ENCODE data around the gene POLA1. TPM values are rescaled to one million over a fixed set of nuclear protein-coding genes. Genes with fewer than 3 reads are reported as not detected.

POLA1 gene
- total RNA-seq, 4 donors from 2014 or later, result 9.4 to 15.7 (median 10.0) TPM

DNA sequence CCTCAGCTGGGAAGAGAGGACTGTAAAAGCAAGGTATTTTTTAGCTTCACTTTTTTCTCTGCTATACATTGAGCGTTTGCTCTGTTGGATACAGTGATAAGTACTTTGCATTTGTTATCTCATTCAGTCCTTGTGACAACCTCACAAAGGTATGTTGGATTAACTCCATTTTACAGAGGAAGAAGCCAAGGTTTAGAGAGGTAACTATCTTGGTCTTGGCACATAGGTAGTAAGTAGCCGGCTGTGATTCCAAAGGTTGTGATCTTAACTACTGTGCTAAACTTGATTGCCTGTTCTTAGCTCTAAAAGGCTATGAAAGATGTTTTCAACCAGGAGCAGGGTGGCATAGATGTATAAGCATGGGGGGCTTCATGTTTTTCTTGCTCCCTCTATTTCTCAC, 134.4 kb downstream of the POLA1 start:
- WGBS, result 92% methylated on average over 2 of the region's 2 CpGs
- Histone ChIP-seq H3K36me3 (peaks cover 0 to 31% (median 6%) of the 10 kb centered on the region in 4 donors), H3K4me3 (no peak overlapping the region), H3K27ac (replicated peaks in 1 of 4) (no peak overlapping the region), H3K27me3 (no peaks in the 10 kb centered on the region), H3K4me1 (no peaks in the 10 kb centered on the region), H3K9me3 (no peaks in the 10 kb centered on the region)
- no peak for TF ChIP-seq POLR2A (IDR thresholded peaks at IDR 0.05; ENCODE audit: low read depth)
- TF ChIP-seq, protein P1, sequence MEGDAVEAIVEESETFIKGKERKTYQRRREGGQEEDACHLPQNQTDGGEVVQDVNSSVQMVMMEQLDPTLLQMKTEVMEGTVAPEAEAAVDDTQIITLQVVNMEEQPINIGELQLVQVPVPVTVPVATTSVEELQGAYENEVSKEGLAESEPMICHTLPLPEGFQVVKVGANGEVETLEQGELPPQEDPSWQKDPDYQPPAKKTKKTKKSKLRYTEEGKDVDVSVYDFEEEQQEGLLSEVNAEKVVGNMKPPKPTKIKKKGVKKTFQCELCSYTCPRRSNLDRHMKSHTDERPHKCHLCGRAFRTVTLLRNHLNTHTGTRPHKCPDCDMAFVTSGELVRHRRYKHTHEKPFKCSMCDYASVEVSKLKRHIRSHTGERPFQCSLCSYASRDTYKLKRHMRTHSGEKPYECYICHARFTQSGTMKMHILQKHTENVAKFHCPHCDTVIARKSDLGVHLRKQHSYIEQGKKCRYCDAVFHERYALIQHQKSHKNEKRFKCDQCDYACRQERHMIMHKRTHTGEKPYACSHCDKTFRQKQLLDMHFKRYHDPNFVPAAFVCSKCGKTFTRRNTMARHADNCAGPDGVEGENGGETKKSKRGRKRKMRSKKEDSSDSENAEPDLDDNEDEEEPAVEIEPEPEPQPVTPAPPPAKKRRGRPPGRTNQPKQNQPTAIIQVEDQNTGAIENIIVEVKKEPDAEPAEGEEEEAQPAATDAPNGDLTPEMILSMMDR (IDR thresholded peaks at IDR 0.05), result no peak
- TF ChIP-seq POLR2AphosphoS5 (IDR thresholded peaks at IDR 0.05), result no peak
- no peak for TF ChIP-seq EP300 (IDR thresholded peaks at IDR 0.05)
- intact Hi-C loops (cut with DNase I), result no loop called here
- no peak for DNase-seq (ENCODE audit: extremely low spot score)

DNA sequence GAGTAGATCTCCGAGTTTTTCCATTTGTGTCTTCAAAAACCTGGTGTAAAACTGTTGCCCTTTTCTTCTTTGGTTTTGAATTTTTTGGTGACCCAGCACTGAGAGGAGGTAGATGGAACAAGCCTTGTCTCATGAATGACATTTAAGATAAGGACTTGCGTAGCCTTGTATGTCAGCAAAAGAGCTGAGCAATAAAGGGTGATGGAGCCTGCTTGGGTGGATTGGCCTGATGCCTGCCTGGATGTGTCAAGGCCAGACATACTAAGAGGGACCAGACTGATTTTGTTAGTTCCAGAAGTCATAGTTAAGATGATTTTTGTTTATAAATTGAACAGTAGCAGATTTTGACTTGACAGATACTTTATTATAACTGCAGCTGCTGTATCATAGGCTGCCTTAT, 134.9 kb downstream of the POLA1 start:
- H3K9me3 ChIP-seq, result no peaks in the 10 kb centered on the region
- WGBS, result 87% methylated on average over 2 of the region's 2 CpGs
- intact Hi-C loops (cut with DNase I), result no loop called here
- no peak overlapping the region for H3K27ac ChIP-seq (replicated peaks in 1 of 4)
- H3K36me3 ChIP-seq, result peaks cover 0 to 31% (median 6%) of the 10 kb centered on the region in 4 donors
- TF ChIP-seq POLR2A (IDR thresholded peaks at IDR 0.05; ENCODE audit: low read depth) (no peak), POLR2AphosphoS5 (IDR thresholded peaks at IDR 0.05) (no peak), EP300 (IDR thresholded peaks at IDR 0.05) (no peak)
- TF ChIP-seq, protein P1 (IDR thresholded peaks at IDR 0.05), result no peak
- no peaks in the 10 kb centered on the region for H3K27me3 ChIP-seq
- no peaks in the 10 kb centered on the region for H3K4me1 ChIP-seq
- no peak overlapping the region for H3K4me3 ChIP-seq
- no peak for DNase-seq (ENCODE audit: extremely low spot score)

DNA sequence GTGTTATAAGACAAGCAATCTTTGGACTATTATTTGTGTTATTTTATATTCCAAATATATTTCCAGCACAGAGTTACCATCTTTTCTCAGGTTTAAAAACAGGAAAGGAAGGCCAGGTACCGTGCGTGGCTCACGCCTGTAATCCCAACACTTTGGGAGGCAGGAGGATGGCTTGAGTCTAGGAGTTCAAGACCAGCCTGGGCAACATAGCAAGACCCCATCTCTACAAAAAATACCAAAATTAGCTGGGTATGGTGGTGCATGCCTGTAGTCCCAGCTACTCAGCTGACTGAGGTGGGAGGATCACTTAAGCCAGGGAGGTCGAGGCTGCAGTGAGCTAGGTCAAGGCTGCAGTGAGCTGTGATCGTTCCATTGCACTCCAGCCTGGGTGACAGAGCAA, 140.0 kb downstream of the POLA1 start:
- 90% methylated on average over 5 of the region's 5 CpGs for WGBS

DNA sequence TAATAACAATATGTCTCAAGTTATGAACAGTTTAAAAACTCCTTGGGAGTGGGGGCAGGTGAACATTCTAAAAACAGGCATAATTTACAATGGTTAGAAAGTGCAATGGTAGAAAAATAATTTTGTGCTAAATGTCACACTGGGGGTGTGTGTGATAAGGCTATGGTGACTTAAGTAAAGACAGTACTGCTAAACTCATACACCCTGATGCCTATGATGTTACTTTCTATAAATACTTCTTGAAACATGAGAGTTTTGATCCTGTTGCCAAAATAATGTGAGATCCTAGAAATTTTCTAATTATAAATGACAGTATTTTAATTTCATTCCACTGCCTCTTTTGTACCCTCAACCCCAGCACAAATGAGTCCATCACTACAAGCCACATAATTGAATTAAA, 144.2 kb downstream of the POLA1 start:
- Histone ChIP-seq H3K4me3 (no peak overlapping the region), H3K27ac (replicated peaks in 1 of 4) (no peak overlapping the region), H3K27me3 (no peaks in the 10 kb centered on the region), H3K4me1 (no peaks in the 10 kb centered on the region), H3K36me3 (no peaks in the 10 kb centered on the region), H3K9me3 (no peaks in the 10 kb centered on the region)
- intact Hi-C loops (cut with DNase I), result loop anchor here (2.0 kb wide), 1 partner anchor 305 kb away; no protein-coding TSS in a partner anchor
- no peak for DNase-seq (ENCODE audit: extremely low spot score)
- TF ChIP-seq POLR2AphosphoS5 (IDR thresholded peaks at IDR 0.05), result no peak
- TF ChIP-seq POLR2A (IDR thresholded peaks at IDR 0.05; ENCODE audit: low read depth), result no peak
- no peak for TF ChIP-seq EP300 (IDR thresholded peaks at IDR 0.05)
- TF ChIP-seq, protein P1 (IDR thresholded peaks at IDR 0.05), result no peak

More for the DNA sequence above, 140.0 kb downstream of the POLA1 start:
- Histone ChIP-seq H3K27me3 (no peaks in the 10 kb centered on the region), H3K4me3 (no peak overlapping the region), H3K27ac (replicated peaks in 1 of 4) (no peak overlapping the region), H3K9me3 (no peaks in the 10 kb centered on the region), H3K4me1 (no peaks in the 10 kb centered on the region), H3K36me3 (peaks cover 0 to 3% (median 0%) of the 10 kb centered on the region in 4 donors)
- DNase-seq (ENCODE audit: extremely low spot score), result no peak
- intact Hi-C loops (cut with DNase I), result no loop called here
- TF ChIP-seq POLR2A (IDR thresholded peaks at IDR 0.05; ENCODE audit: low read depth) (no peak), POLR2AphosphoS5 (IDR thresholded peaks at IDR 0.05) (no peak), EP300 (IDR thresholded peaks at IDR 0.05) (no peak)
- TF ChIP-seq, protein P1 (IDR thresholded peaks at IDR 0.05), result no peak

- no peaks in the 10 kb centered on the region for H3K9me3 ChIP-seq
- H3K27ac ChIP-seq (replicated peaks in 1 of 4), result no peak overlapping the region
- H3K36me3 ChIP-seq, result no peaks in the 10 kb centered on the region
- TF ChIP-seq, protein P1 (IDR thresholded peaks at IDR 0.05), result peak in 2 of 3 experiments; percentile 50 to 60
- no peak for TF ChIP-seq POLR2AphosphoS5 (IDR thresholded peaks at IDR 0.05)
- no peak for DNase-seq (ENCODE audit: extremely low spot score)
- WGBS, result 34% methylated on average over 3 of the region's 3 CpGs
- H3K27me3 ChIP-seq, result no peaks in the 10 kb centered on the region
- no peak overlapping the region for H3K4me3 ChIP-seq
- intact Hi-C loops (cut with DNase I), result loop anchor here (2.0 kb wide), 1 partner anchor 304 kb away; no protein-coding TSS in a partner anchor
- no peaks in the 10 kb centered on the region for H3K4me1 ChIP-seq
These were observed 144.9 kb downstream of the POLA1 start for GRCh38 chrX:24838629-24839028.
